SK-N-SH (cell line): ENCODE results near the gene TP53BP2. TPM values are rescaled to one million over a fixed set of nuclear protein-coding genes. Genes with fewer than 3 reads are reported as not detected.
"Not testable (repeated sequence)": the region's sequence is repeated elsewhere in the genome, so short reads cannot be mapped to it uniquely, and the experiment has no call there.

Source experiments
- CTCF ChIA-PET: fragments of 300-600, 350-600 bp; formaldehyde crosslinking; extraction: SDS; loops from one replicate; lab custom pipeline; 2021; lab: Yijun Ruan, JAX
- POLR2A ChIA-PET: fragments of 350-600 bp; sonication (Branson Sonifier 250); formaldehyde crosslinking; extraction: SDS; loops from one replicate; lab custom pipeline; 2020; ENCODE audit warnings: antibody characterized with exemption, inconsistent platforms; lab: Yijun Ruan, JAX
- DNase-seq: peaks from one replicate; pipeline ENCODE4 v3.0.0; 2012
- H2AFZ ChIP-seq: fragments of 200-600 bp; sonication (generic); 2 replicates; pipeline ENCODE4 v1.8.1; 2016; ENCODE audit warnings: antibody characterized with exemption, mild to moderate bottlenecking, low read depth
- H3F3A ChIP-seq: fragments of 200-600 bp; sonication (generic); replicated peaks from 2 replicates; pipeline ENCODE3; 2016; ENCODE audit warnings: antibody characterized with exemption, mild to moderate bottlenecking; ENCODE audit not compliant: insufficient read depth
- H3K27ac ChIP-seq, 2 experiments: fragments of 200-500 bp in 1 of 2; fragments of 200-600 bp in 1 of 2; sonication (Bioruptor generic) in 1 of 2; sonication (generic), shearing (Covaris generic) in 1 of 2; 2 replicates each; pipeline versions ENCODE4 v1.5.1 to v1.6.1; 2014 to 2016; ENCODE audit warnings: low read depth in 2 of 2, inconsistent platforms in 1 of 2, low read length in 1 of 2, mild to moderate bottlenecking in 1 of 2, mixed read lengths in 1 of 2
- H3K27me3 ChIP-seq: fragments of 200-600 bp; sonication (generic), shearing (Covaris generic); 2 replicates; pipeline ENCODE4 v1.6.1; 2016; ENCODE audit warnings: mixed run types; ENCODE audit not compliant: insufficient read depth
- H3K36me3 ChIP-seq, 2 experiments: fragments of 200-500 bp in 1 of 2; fragments of 200-600 bp in 1 of 2; sonication (Bioruptor generic) in 1 of 2; sonication (generic) in 1 of 2; replicated peaks in 1 of 2; 2 replicates each; pipeline versions ENCODE3 to v1.5.1; 2014 to 2016; ENCODE audit warnings: low read length in 1 of 2, mild to moderate bottlenecking in 1 of 2; ENCODE audit not compliant: insufficient read depth in 2 of 2, control insufficient read depth in 1 of 2
- H3K4me1 ChIP-seq, 2 experiments: fragments of 200-500 bp in 1 of 2; fragments of 200-600 bp in 1 of 2; sonication (Bioruptor generic) in 1 of 2; sonication (generic), shearing (Covaris generic) in 1 of 2; 2 replicates each; pipeline versions ENCODE4 v1.5.1 to v1.6.1; 2014 to 2016; ENCODE audit warnings: low read depth in 1 of 2, low read length in 1 of 2, mixed run types in 1 of 2; ENCODE audit not compliant: insufficient read depth in 2 of 2, control insufficient read depth in 1 of 2
- H3K4me2 ChIP-seq: fragments of 200-600 bp; sonication (generic), shearing (Covaris generic); 2 replicates; pipeline ENCODE4 v1.6.1; 2017; ENCODE audit warnings: mixed run types
- H3K4me3 ChIP-seq, 2 experiments: fragments of 200-500 bp in 1 of 2; fragments of 200-600 bp in 1 of 2; sonication (Bioruptor generic) in 1 of 2; sonication (generic), shearing (Covaris generic) in 1 of 2; 2 replicates each; pipeline versions ENCODE4 v1.5.1 to v1.8.1; 2014 to 2016; ENCODE audit warnings: low read depth in 2 of 2, inconsistent platforms in 1 of 2, low read length in 1 of 2, mild to moderate bottlenecking in 1 of 2, mixed read lengths in 1 of 2, moderate library complexity in 1 of 2
- H3K79me2 ChIP-seq: fragments of 200-600 bp; sonication (generic); 2 replicates; pipeline ENCODE4 v1.8.1; 2017; ENCODE audit warnings: mild to moderate bottlenecking; ENCODE audit not compliant: insufficient read depth
- H3K9ac ChIP-seq: fragments of 200-600 bp; sonication (generic); 2 replicates; pipeline ENCODE4 v1.6.1; 2017; ENCODE audit warnings: mixed run types
- H3K9me2 ChIP-seq: fragments of 200-600 bp; sonication (generic); 2 replicates; pipeline ENCODE4 v1.6.1; 2017; ENCODE audit warnings: mixed run types
- H3K9me3 ChIP-seq: fragments of 200-600 bp; sonication (generic); 2 replicates; pipeline ENCODE4 v1.6.1; 2017; ENCODE audit warnings: mixed run types, mild to moderate bottlenecking, moderate library complexity
- H4K20me1 ChIP-seq: fragments of 200-600 bp; sonication (generic); 2 replicates; pipeline ENCODE4 v1.6.1; 2017; ENCODE audit warnings: mild to moderate bottlenecking, mixed run types; ENCODE audit not compliant: insufficient read depth
- CHD2 ChIP-seq: fragments of 150-350 bp; IDR thresholded peaks from 2 replicates; pipeline ENCODE4 v1.6.1; 2018; ENCODE audit warnings: low read length; ENCODE audit not compliant: partially characterized antibody
- CTCF ChIP-seq: fragments of 200-600 bp; sonication (generic); IDR thresholded peaks from 2 replicates; pipeline ENCODE4 v1.6.1; 2017; ENCODE audit warnings: antibody characterized with exemption, mild to moderate bottlenecking, moderate library complexity
- ELF1 ChIP-seq: IDR thresholded peaks from 2 replicates; pipeline ENCODE4 v1.4.0; 2012
- FOSL2 ChIP-seq: IDR thresholded peaks from 2 replicates; pipeline ENCODE4 v1.4.0; 2012; ENCODE audit warnings: low read depth, mild to moderate bottlenecking, moderate library complexity, borderline replicate concordance
- FOXJ3 ChIP-seq: sonication (generic); formaldehyde crosslinking; IDR thresholded peaks from 2 replicates; pipeline ENCODE4 v1.5.1; 2020; ENCODE audit warnings: mild to moderate bottlenecking, missing genetic modification reagents
- GATA2 ChIP-seq: sonication (generic); formaldehyde crosslinking; IDR thresholded peaks from 2 replicates; pipeline ENCODE4 v1.5.0; 2020; ENCODE audit warnings: mild to moderate bottlenecking, missing genetic modification reagents
- MEF2A ChIP-seq: IDR thresholded peaks from 2 replicates; pipeline ENCODE4 v1.4.0; 2012; ENCODE audit warnings: low read depth, borderline replicate concordance
- MXI1 ChIP-seq: IDR thresholded peaks from 2 replicates; pipeline ENCODE4 v1.6.1; 2012; ENCODE audit warnings: mild to moderate bottlenecking, low read depth, low read length, improper control_type of control experiment
- PBX3 ChIP-seq: IDR thresholded peaks from 2 replicates; pipeline ENCODE4; 2012
- RFX5 ChIP-seq: IDR thresholded peaks from 2 replicates; pipeline ENCODE4 v1.6.1; 2012; ENCODE audit warnings: mild to moderate bottlenecking, improper control_type of control experiment, low read length
- RXRA ChIP-seq: IDR thresholded peaks from 2 replicates; pipeline ENCODE4 v1.4.0; 2012; ENCODE audit warnings: low read depth, mild to moderate bottlenecking, borderline replicate concordance
- SIN3A ChIP-seq: IDR thresholded peaks from 2 replicates; pipeline ENCODE4 v1.6.1; 2012; ENCODE audit warnings: low read depth, mild to moderate bottlenecking, low read length, moderate library complexity, borderline replicate concordance
- SMC3 ChIP-seq: IDR thresholded peaks from 2 replicates; pipeline ENCODE4 v1.6.1; 2012; ENCODE audit warnings: low read depth, low read length, improper control_type of control experiment
- TEAD4 ChIP-seq: IDR thresholded peaks from 2 replicates; pipeline ENCODE4 v1.4.0; 2012; ENCODE audit warnings: mild to moderate bottlenecking, borderline replicate concordance; ENCODE audit not compliant: insufficient read depth
- USF1 ChIP-seq: IDR thresholded peaks from 2 replicates; pipeline ENCODE4 v1.4.0; 2012; ENCODE audit warnings: low read depth, borderline replicate concordance
- USF2 ChIP-seq: fragments of 150-350 bp; IDR thresholded peaks from 2 replicates; pipeline ENCODE4 v1.6.1; 2017; ENCODE audit warnings: antibody characterized with exemption, low read length, low read depth, borderline replicate concordance
- YY1 ChIP-seq: IDR thresholded peaks from 2 replicates; pipeline ENCODE4 v1.4.0; 2012; ENCODE audit warnings: low read depth, mild to moderate bottlenecking
- WGBS: methylation state at CpG from one replicate; pipeline ENCODE4 v1.1.6; 2017; ENCODE audit warnings: low lambda C conversion rate; 5-methylcytosine and 5-hydroxymethylcytosine counted together
- polyA plus RNA-seq, 3 experiments: library from polyadenylated mRNA; depleted of rRNA; stranded (reverse); fragments of >200 nt; gene quantifications; 2 replicates each; pipeline ENCODE4 v1.2.3, GENCODE V29; 2012

The TP53BP2 gene
- polyA plus RNA-seq, 1 of the 3 experiments (the other 2 are of a cell fraction), result 11.4 TPM

- H2AFZ ChIP-seq, H3K4me1 ChIP-seq, H3K9me3 ChIP-seq, CTCF ChIA-PET, DNase-seq, H3K9me2 ChIP-seq, H3F3A ChIP-seq, H4K20me1 ChIP-seq, H3K9ac ChIP-seq, H3K4me3 ChIP-seq, POLR2A ChIA-PET, H3K27ac ChIP-seq, H3K4me2 ChIP-seq, H3K27me3 ChIP-seq: not testable (repeated sequence)
- WGBS, result 83% methylated on average over 4 of the region's 4 CpGs
- peaks cover 25% of the 10 kb centered on the region for H3K79me2 ChIP-seq
- peaks cover 51 to 58% of the 10 kb centered on the region in 2 experiments for H3K36me3 ChIP-seq
These were observed 35.8 kb downstream of the TP53BP2 start for GRCh38 chr1:223809905-223810304.

GRCh38 chr1:223803211-223803610 lies 42.5 kb downstream of the TP53BP2 start:
- Histone ChIP-seq H3K27me3 (no peaks in the 10 kb centered on the region), H3K9me2 (no peaks in the 10 kb centered on the region), H3K4me1 (no peaks in the 10 kb centered on the region), H3K9me3 (0 out of 2 replicates have a peak, but pooled peaks cover 3% of the 10 kb centered on the region), H4K20me1 (no peaks in the 10 kb centered on the region), H3K4me3 (no peak overlapping the region), H3K36me3 (peaks cover 77 to 86% of the 10 kb centered on the region in 2 experiments), H3F3A (peaks cover 7% of the 10 kb centered on the region), H3K27ac (no peak overlapping the region), H3K79me2 (peaks cover 6% of the 10 kb centered on the region), H3K4me2 (no peak overlapping the region), H2AFZ (no peak overlapping the region), H3K9ac (no peak overlapping the region)
- no peak for DNase-seq
- ChIA-PET CTCF (interaction anchor here (0.7 to 2.3 kb wide), 3 partner anchors 8 to 670 kb away, joined by 3 to 10 read pairs (median 4); no protein-coding TSS in a partner anchor), POLR2A (no interaction called here)
- WGBS, result 87% methylated on average over 7 of the region's 7 CpGs
- no peak for TF ChIP-seq RFX5
- TF ChIP-seq SMC3, result no peak
- no peak for TF ChIP-seq GATA2 (CRISPR knock-in tag)
- TF ChIP-seq PBX3, result no peak
- TF ChIP-seq YY1, result no peak
- no peak for TF ChIP-seq CTCF
- no peak for TF ChIP-seq FOXJ3 (CRISPR knock-in tag)
- no peak for TF ChIP-seq USF1
- no peak for TF ChIP-seq FOSL2
- no peak for TF ChIP-seq ELF1
- no peak for TF ChIP-seq CHD2
- TF ChIP-seq USF2, result no peak
- no peak for TF ChIP-seq RXRA
- TF ChIP-seq MEF2A, result no peak
- no peak for TF ChIP-seq MXI1
- no peak for TF ChIP-seq TEAD4
- no peak for TF ChIP-seq SIN3A
